Thyroid gland (tissue), 4 donors: Measurements from ENCODE around the gene CANT1. TPM values are rescaled to one million over a fixed set of nuclear protein-coding genes. Genes with fewer than 3 reads are reported as not detected.

ENCODE experiments used
- DNase-seq, 2 donors: peaks; one replicate each; pipeline ENCODE4 v3.0.0-alpha.2; 2019
- H3K27ac ChIP-seq, 3 donors: fragments of 200-600 bp; sonication (generic); 1 replicate in 2 of 3; 2 replicates in 1 of 3; pipeline ENCODE4 v1.5.1; 2016 to 2019; ENCODE audit warnings: mild to moderate bottlenecking in 1 of 3, moderate library complexity in 1 of 3
- H3K27me3 ChIP-seq: fragments of 200-600 bp; sonication (generic); one replicate; pipeline ENCODE4 v1.5.1; 2019
- H3K36me3 ChIP-seq, 2 donors: fragments of 200-600 bp; sonication (generic); one replicate each; pipeline ENCODE4 v1.5.1; 2016 to 2019
- H3K4me1 ChIP-seq, 2 donors: fragments of 200-600 bp; sonication (generic); one replicate each; pipeline ENCODE4 v1.5.1; 2017 to 2019
- H3K4me3 ChIP-seq, 3 donors: fragments of 200-600 bp; sonication (generic); replicated peaks in 1 of 3; 1 replicate in 2 of 3; 2 replicates in 1 of 3; pipeline ENCODE4 v1.5.1; 2016; ENCODE audit warnings: mild to moderate bottlenecking in 1 of 3
- H3K9me3 ChIP-seq: fragments of 200-600 bp; sonication (generic); one replicate; pipeline ENCODE4 v1.5.1; 2017
- POLR2A ChIP-seq, 2 donors: fragments of 450-650 bp; IDR thresholded peaks; one replicate each; pipeline ENCODE4 v1.6.1; 2017; ENCODE audit warnings: antibody characterized with exemption in 2 of 2, mild to moderate bottlenecking in 2 of 2, moderate library complexity in 1 of 2
- WGBS, 2 donors: methylation state at CpG; one replicate each; pipeline ENCODE4 v1.1.5; 2017; 5-methylcytosine and 5-hydroxymethylcytosine counted together
- intact Hi-C: fragments of 100-400 bp; cut with DNase I; formaldehyde crosslinking; loops from one replicate; pipeline ENCODE4 v1.15.1; 2023
- total RNA-seq, 4 donors: library from RNA; depleted of rRNA; stranded (reverse); fragments of >200 nt; gene quantifications; one replicate each; pipeline ENCODE4 v1.2.3, GENCODE V29; 2016
- TF ChIP-seq, protein P1 (sequence below), 6 experiments: fragments of 200-600 bp in 3 of 6; fragments of 450-650 bp in 3 of 6; sonication (generic) in 3 of 6; IDR thresholded peaks; one replicate each; pipeline ENCODE4 v1.5.1; 2016 to 2019; ENCODE audit warnings: antibody characterized with exemption in 6 of 6, mild to moderate bottlenecking in 2 of 6, inconsistent platforms in 1 of 6, moderate library complexity in 1 of 6

The CANT1 gene
- total RNA-seq, 4 donors from 2014 or later = 21.2 to 37.1 (median 27.3) TPM

- H3K4me3 ChIP-seq = no peak overlapping the region
- WGBS, 2 donors = 70 to 77% methylated on average over 2 of the region's 2 CpGs
- no peak overlapping the region for H3K27ac ChIP-seq
- H3K27me3 ChIP-seq = no peaks in the 10 kb centered on the region
- H3K4me1 ChIP-seq = peaks cover 4 to 5% of the 10 kb centered on the region in 2 donors
- TF ChIP-seq POLR2A (IDR thresholded peaks at IDR 0.05) = no peak
- TF ChIP-seq, protein P1, sequence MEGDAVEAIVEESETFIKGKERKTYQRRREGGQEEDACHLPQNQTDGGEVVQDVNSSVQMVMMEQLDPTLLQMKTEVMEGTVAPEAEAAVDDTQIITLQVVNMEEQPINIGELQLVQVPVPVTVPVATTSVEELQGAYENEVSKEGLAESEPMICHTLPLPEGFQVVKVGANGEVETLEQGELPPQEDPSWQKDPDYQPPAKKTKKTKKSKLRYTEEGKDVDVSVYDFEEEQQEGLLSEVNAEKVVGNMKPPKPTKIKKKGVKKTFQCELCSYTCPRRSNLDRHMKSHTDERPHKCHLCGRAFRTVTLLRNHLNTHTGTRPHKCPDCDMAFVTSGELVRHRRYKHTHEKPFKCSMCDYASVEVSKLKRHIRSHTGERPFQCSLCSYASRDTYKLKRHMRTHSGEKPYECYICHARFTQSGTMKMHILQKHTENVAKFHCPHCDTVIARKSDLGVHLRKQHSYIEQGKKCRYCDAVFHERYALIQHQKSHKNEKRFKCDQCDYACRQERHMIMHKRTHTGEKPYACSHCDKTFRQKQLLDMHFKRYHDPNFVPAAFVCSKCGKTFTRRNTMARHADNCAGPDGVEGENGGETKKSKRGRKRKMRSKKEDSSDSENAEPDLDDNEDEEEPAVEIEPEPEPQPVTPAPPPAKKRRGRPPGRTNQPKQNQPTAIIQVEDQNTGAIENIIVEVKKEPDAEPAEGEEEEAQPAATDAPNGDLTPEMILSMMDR (IDR thresholded peaks at IDR 0.05) = no peak
- H3K36me3 ChIP-seq = no peaks in the 10 kb centered on the region
- intact Hi-C loops = no loop called here
- no peaks in the 10 kb centered on the region for H3K9me3 ChIP-seq
- no peak for DNase-seq
Measured at GRCh38 chr17:79014158-79014758, 4.7 kb upstream of the CANT1 start.

- WGBS, 2 donors = 74 to 78% methylated on average over 6 of the region's 6 CpGs
- Histone ChIP-seq H3K9me3 (no peaks in the 10 kb centered on the region), H3K4me1 (peaks cover 17 to 19% of the 10 kb centered on the region in 2 donors), H3K36me3 (no peaks in the 10 kb centered on the region), H3K27me3 (no peaks in the 10 kb centered on the region), H3K27ac (no peak overlapping the region), H3K4me3 (no peak overlapping the region)
- intact Hi-C loops = no loop called here
- DNase-seq = no peak
- no peak for TF ChIP-seq POLR2A (IDR thresholded peaks at IDR 0.05)
- TF ChIP-seq, protein P1 (IDR thresholded peaks at IDR 0.05) = no peak
Measured at GRCh38 chr17:79012563-79013134, 3.1 kb upstream of the CANT1 start.

DNA sequence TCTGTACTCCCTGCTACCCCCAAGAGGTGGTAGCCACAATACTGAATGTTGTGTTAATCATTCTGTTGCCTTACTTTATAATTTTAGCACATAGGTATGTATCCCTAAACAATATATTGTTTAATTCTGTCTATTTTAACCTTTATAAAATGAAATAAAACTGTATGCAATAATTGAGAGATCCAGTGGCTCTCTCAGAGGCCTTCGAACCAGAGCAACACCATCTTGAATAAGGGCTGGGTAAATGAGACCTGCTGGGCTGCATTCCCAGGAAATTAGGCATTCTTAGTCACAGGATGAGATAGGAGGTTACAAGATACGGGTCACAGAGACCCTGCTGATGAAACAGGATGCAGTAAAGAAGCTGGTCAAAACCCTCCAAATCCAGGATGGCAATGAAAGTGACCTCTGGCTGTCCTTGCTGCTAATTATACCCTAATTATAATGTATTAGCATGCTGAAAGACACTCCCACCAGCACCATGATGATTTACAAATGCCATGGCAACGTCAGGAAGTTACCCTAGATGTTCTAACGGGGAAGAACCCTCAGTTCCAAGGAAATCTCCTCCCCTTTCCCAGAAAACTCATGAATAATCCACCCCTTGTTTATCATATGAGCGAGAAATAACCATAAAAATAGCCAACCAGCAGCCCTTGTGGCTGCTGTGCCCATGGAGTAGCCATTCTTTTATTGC, 2.0 kb upstream of the CANT1 start:
- Histone ChIP-seq H3K4me3 (no peak overlapping the region), H3K27me3 (no peaks in the 10 kb centered on the region), H3K4me1 (peaks cover 17 to 19% of the 10 kb centered on the region in 2 donors), H3K27ac (no peak overlapping the region), H3K36me3 (no peaks in the 10 kb centered on the region), H3K9me3 (no peaks in the 10 kb centered on the region)
- intact Hi-C loops = no loop called here
- 77% methylated on average over 5 of the region's 5 CpGs for WGBS, 2 donors
- DNase-seq = no peak
- no peak for TF ChIP-seq POLR2A (IDR thresholded peaks at IDR 0.05)
- TF ChIP-seq, protein P1 (IDR thresholded peaks at IDR 0.05) = no peak

DNA sequence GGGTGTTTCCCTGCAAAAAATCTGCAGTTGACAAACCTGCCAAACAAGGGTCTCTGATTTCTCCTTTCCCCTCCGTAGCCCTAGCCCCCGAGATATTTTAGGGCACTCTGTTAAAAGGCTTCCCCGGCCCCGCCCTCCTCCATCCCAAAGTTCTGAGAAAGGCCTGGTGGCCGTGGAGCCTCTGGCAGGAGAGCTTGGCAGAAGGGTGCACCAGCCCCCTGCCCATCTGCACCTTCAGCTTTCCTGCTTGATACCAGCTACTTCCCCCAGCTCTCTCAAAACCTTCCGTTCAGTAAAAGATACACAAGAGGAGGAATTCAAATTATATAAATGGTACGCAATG, 711 bp upstream of the CANT1 start:
- Histone ChIP-seq H3K4me1 (peaks cover 27 to 32% of the 10 kb centered on the region in 2 donors), H3K4me3 (peak overlapping the region in 1 of 3 donors; percentile 98), H3K27me3 (no peaks in the 10 kb centered on the region), H3K27ac (peak overlapping the region in 1 of 3 donors; percentile 86), H3K9me3 (no peaks in the 10 kb centered on the region), H3K36me3 (no peaks in the 10 kb centered on the region)
- WGBS, 2 donors = 62 to 67% methylated on average over 7 of the region's 7 CpGs
- TF ChIP-seq, protein P1 (IDR thresholded peaks at IDR 0.05) = no peak
- DNase-seq = no peak
- intact Hi-C loops = no loop called here
